Natural killer cell (primary cell): ENCODE results near the gene NIPBL. TPM values are rescaled to one million over a fixed set of nuclear protein-coding genes. Genes with fewer than 3 reads are reported as not detected.

Experiments
- ATAC-seq, 3 donors: fragments of 150-1000 bp in 2 of 3; fragments of 200-7000 bp in 1 of 3; cut with Tn5 transposase; 1 replicate in 1 of 3; 2 replicates in 2 of 3; pipeline ENCODE4 v1.10.0; 2021; ENCODE audit warnings: mild to moderate bottlenecking in 2 of 3, moderate library complexity in 2 of 3
- DNase-seq, 2 donors: peaks; one replicate each; pipeline versions ENCODE4 v3.0.0 to v3.0.0-alpha.2; 2013 to 2021; ENCODE audit warnings: mixed read lengths in 1 of 2
- H3K27ac ChIP-seq: one replicate; pipeline ENCODE4 v1.5.1; 2013; ENCODE audit warnings: mild to moderate bottlenecking, low read length
- H3K27me3 ChIP-seq: one replicate; pipeline ENCODE4 v1.6.1; 2013; ENCODE audit warnings: low read length; ENCODE audit not compliant: control insufficient read depth, insufficient read depth
- H3K36me3 ChIP-seq: one replicate; pipeline ENCODE4 v1.6.1; 2013; ENCODE audit warnings: low read length; ENCODE audit not compliant: control insufficient read depth, insufficient read depth
- H3K4me1 ChIP-seq: one replicate; pipeline ENCODE4 v1.6.1; 2013; ENCODE audit warnings: low read length; ENCODE audit not compliant: control insufficient read depth, insufficient read depth
- H3K4me3 ChIP-seq: one replicate; pipeline ENCODE4 v1.5.1; 2013; ENCODE audit warnings: low read length
- H3K9me3 ChIP-seq: one replicate; pipeline ENCODE4 v1.6.1; 2013; ENCODE audit warnings: low read length; ENCODE audit not compliant: control insufficient read depth, insufficient read depth
- H3K27ac Mint-ChIP-seq, 2 donors: one replicate each; pipeline ENCODE4 v1.8.0; 2022; ENCODE audit warnings: mild to moderate bottlenecking in 2 of 2, mixed read lengths in 2 of 2, moderate library complexity in 1 of 2
- H3K27me3 Mint-ChIP-seq, 2 donors: one replicate each; pipeline ENCODE4 v1.8.0; 2022; ENCODE audit warnings: low read depth in 2 of 2, mixed read lengths in 2 of 2
- H3K36me3 Mint-ChIP-seq: one replicate; pipeline ENCODE4 v1.8.0; 2022; ENCODE audit warnings: mixed read lengths
- H3K4me1 Mint-ChIP-seq, 2 donors: one replicate each; pipeline ENCODE4 v1.8.0; 2022; ENCODE audit warnings: mixed read lengths in 2 of 2
- H3K4me3 Mint-ChIP-seq: one replicate; pipeline ENCODE4 v1.8.0; 2022; ENCODE audit warnings: mild to moderate bottlenecking, moderate library complexity, mixed read lengths
- H3K9me3 Mint-ChIP-seq, 2 donors: one replicate each; pipeline ENCODE4 v1.8.0; 2022; ENCODE audit warnings: mixed read lengths in 2 of 2
- CTCF ChIP-seq: fragments of 200-600 bp; IDR thresholded peaks from one replicate; pipeline ENCODE4 v1.8.0; 2022; ENCODE audit warnings: antibody characterized with exemption
- WGBS: methylation state at CpG from one replicate; pipeline ENCODE4 v1.1.7; 2013; ENCODE audit warnings: missing lambda C conversion rate; ENCODE audit not compliant: insufficient coverage; 5-methylcytosine and 5-hydroxymethylcytosine counted together
- intact Hi-C: fragments of 100-400 bp; cut with micrococcal nuclease; formaldehyde crosslinking; loops from one replicate; pipeline ENCODE4 v1.14.2; 2022
- total RNA-seq, 4 donors: library from RNA; stranded (reverse); fragments of 120-200 nt in 1 of 4; gene quantifications; one replicate each; pipeline versions ENCODE4 v1.2.3 to v1.2.4, GENCODE V29; 2013 to 2022

The NIPBL gene
- total RNA-seq, 3 donors from 2014 or later (not counting 1 experiment from before 2014, with no cell fraction given), result 137 to 153 (median 145) TPM

DNA sequence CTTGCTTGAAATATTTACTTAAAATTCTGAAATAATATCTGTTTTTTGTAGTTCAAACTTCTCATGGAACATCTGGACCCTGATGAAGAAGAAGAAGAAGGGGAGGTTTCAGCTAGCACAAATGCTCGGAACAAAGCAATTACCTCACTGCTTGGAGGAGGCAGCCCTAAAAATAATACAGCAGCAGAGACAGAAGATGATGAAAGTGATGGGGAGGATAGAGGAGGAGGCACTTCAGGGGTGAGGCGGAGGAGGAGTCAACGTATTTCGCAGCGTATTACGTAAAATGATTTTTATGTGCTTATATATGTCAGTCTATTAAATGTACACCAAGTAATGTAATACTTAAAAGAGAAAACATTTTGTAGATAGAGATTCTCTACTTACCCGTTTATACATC lies 187.2 kb downstream of the NIPBL start:
- H3K27ac Mint-ChIP-seq, result no peak overlapping the region
- TF ChIP-seq CTCF, result no peak
- Histone ChIP-seq H3K36me3 (peaks cover 58% of the 10 kb centered on the region), H3K9me3 (no peaks in the 10 kb centered on the region), H3K27me3 (no peaks in the 10 kb centered on the region), H3K27ac (no peak overlapping the region), H3K4me1 (no peaks in the 10 kb centered on the region), H3K4me3 (no peak overlapping the region)
- no peak overlapping the region for H3K4me3 Mint-ChIP-seq
- H3K4me1 Mint-ChIP-seq, result no peaks in the 10 kb centered on the region
- peaks cover 2% of the 10 kb centered on the region for H3K36me3 Mint-ChIP-seq
- intact Hi-C loops, result no loop called here
- 93% methylated on average over 1 of the region's 7 CpGs for WGBS
- DNase-seq (no peak), ATAC-seq (no peak)
- no peaks in the 10 kb centered on the region for H3K27me3 Mint-ChIP-seq
- H3K9me3 Mint-ChIP-seq, result no peaks in the 10 kb centered on the region

DNA sequence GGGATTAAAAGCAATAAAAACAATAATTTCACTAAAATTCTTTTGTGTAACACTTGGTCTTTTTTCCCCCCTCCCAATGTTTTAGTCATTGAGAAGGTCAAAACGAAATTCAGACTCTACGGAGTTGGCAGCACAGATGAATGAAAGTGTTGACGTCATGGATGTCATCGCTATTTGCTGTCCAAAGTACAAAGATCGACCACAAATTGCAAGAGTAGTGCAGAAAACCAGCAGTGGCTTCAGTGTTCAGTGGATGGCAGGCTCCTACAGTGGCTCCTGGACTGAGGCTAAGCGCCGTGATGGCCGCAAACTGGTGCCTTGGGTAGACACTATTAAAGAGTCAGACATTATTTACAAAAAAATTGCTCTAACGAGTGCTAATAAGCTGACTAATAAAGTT lies 187.9 kb downstream of the NIPBL start:
- H3K36me3 Mint-ChIP-seq, result no peaks in the 10 kb centered on the region
- no peak overlapping the region for H3K27ac Mint-ChIP-seq
- H3K27me3 Mint-ChIP-seq, result no peaks in the 10 kb centered on the region
- no peak for ATAC-seq
- H3K9me3 Mint-ChIP-seq, result no peaks in the 10 kb centered on the region
- peaks cover 51% of the 10 kb centered on the region for H3K36me3 ChIP-seq
- H3K4me3 Mint-ChIP-seq, result no peak overlapping the region
- no peaks in the 10 kb centered on the region for H3K27me3 ChIP-seq
- intact Hi-C loops, result no loop called here
- no peak for TF ChIP-seq CTCF
- DNase-seq, result no peak
- no peaks in the 10 kb centered on the region for H3K4me1 Mint-ChIP-seq
- 96% methylated on average over 9 of the region's 9 CpGs for WGBS
- H3K4me3 ChIP-seq, result no peak overlapping the region
- no peaks in the 10 kb centered on the region for H3K4me1 ChIP-seq
- H3K9me3 ChIP-seq, result no peaks in the 10 kb centered on the region
- no peak overlapping the region for H3K27ac ChIP-seq

DNA sequence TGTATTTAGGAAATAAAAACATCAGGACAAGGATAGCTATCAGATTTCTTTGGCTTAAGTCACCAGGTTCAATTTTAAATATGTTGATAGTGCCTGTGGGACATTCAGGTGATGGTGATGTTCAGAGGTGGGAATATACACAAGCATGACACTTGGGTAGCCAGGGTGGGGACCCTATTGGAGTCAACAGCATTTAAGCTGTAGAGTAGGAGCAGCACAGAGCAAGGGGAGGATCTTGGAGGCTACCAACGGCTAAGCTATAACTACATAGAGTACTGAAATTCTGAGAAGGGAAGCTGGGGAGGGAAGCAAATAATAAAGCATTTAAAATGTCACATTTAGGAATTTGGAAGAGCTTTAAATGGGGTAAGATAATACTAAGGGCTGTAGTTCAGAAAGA lies 194.9 kb downstream of the NIPBL start:
- no peak for DNase-seq
- H3K36me3 ChIP-seq, result peaks cover 2% of the 10 kb centered on the region
- no peaks in the 10 kb centered on the region for H3K9me3 ChIP-seq
- WGBS, result 92% methylated on average over 1 of the region's 1 CpG
- no peaks in the 10 kb centered on the region for H3K4me1 Mint-ChIP-seq
- intact Hi-C loops, result no loop called here
- H3K4me1 ChIP-seq, result no peaks in the 10 kb centered on the region
- H3K4me3 Mint-ChIP-seq, result no peak overlapping the region
- H3K4me3 ChIP-seq, result no peak overlapping the region
- TF ChIP-seq CTCF, result no peak
- H3K36me3 Mint-ChIP-seq, result no peaks in the 10 kb centered on the region
- H3K27ac ChIP-seq, result no peak overlapping the region
- H3K27me3 ChIP-seq, result no peaks in the 10 kb centered on the region
- no peak overlapping the region for H3K27ac Mint-ChIP-seq
- no peaks in the 10 kb centered on the region for H3K9me3 Mint-ChIP-seq
- H3K27me3 Mint-ChIP-seq, result no peaks in the 10 kb centered on the region
- no peak for ATAC-seq

DNA sequence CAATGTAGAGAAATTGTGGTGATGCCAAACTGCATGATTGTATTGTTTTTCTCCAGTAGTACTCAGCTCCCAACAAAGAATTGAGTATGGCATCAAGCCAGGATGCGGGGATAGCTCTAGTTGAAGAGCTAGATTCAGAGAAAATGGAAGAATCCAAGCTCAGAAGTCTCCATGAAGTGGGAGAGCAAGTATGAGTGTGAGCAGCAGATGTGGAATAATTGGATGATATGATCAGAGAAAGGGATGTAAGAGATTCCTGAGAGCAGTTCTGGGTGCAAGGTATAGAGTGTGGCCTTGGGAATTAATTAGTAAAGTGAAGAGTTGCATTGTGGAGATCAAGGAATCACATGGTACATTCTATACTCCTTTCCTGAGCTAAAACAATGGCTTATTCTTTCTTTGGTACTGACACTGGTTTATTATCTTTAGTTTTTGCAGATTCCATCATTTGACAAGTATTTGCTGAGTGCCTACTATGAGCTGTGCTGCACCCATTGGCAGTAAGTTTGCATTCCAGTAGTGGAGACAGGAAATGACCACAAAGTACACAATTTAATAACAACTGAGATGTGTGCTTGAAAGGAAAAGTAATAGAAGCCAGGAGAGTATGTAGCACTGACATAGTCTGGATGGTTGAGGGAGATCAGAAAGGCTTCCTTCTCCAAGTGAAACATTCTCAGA lies 195.5 kb downstream of the NIPBL start:
- no peak for DNase-seq
- WGBS, result 97% methylated on average over 1 of the region's 1 CpG
- no peak overlapping the region for H3K27ac Mint-ChIP-seq
- no peaks in the 10 kb centered on the region for H3K4me1 Mint-ChIP-seq
- Histone ChIP-seq H3K27ac (no peak overlapping the region), H3K4me1 (no peaks in the 10 kb centered on the region), H3K4me3 (no peak overlapping the region), H3K27me3 (no peaks in the 10 kb centered on the region), H3K9me3 (no peaks in the 10 kb centered on the region), H3K36me3 (no peaks in the 10 kb centered on the region)
- ATAC-seq, result no peak
- H3K9me3 Mint-ChIP-seq, result no peaks in the 10 kb centered on the region
- no peaks in the 10 kb centered on the region for H3K36me3 Mint-ChIP-seq
- no peak overlapping the region for H3K4me3 Mint-ChIP-seq
- TF ChIP-seq CTCF, result no peak
- H3K27me3 Mint-ChIP-seq, result no peaks in the 10 kb centered on the region
- intact Hi-C loops, result no loop called here
